ENCODE measurements around the gene PTPRN2. TPM values are rescaled to one million over a fixed set of nuclear protein-coding genes. Genes with fewer than 3 reads are reported as not detected.

The PTPRN2 gene
- total RNA-seq, 1 experiment from 2014 or later: 2.9 TPM

- no peak for DNase-seq (ENCODE audit: extremely low read depth, low read depth)
Measured at GRCh38 chr7:157686285-157686894, 901.2 kb downstream of the PTPRN2 start.

- DNase-seq (ENCODE audit: extremely low read depth, low read depth): no peak
Measured at GRCh38 chr7:157685430-157686284, 902.0 kb downstream of the PTPRN2 start.

GRCh38 chr7:157684909-157685429, 902.7 kb downstream of the PTPRN2 start:
- DNase-seq (ENCODE audit: extremely low read depth, low read depth): no peak

- no peak for DNase-seq (ENCODE audit: extremely low read depth, low read depth)
Measured at GRCh38 chr7:157684157-157684908, 903.3 kb downstream of the PTPRN2 start.

GRCh38 chr7:157683747-157684156, 903.9 kb downstream of the PTPRN2 start:
- no peak for DNase-seq (ENCODE audit: extremely low read depth, low read depth)

GRCh38 chr7:157682946-157683746, 904.5 kb downstream of the PTPRN2 start:
- DNase-seq (ENCODE audit: extremely low read depth, low read depth): no peak

- DNase-seq (ENCODE audit: extremely low read depth, low read depth): no peak
Measured at GRCh38 chr7:157682064-157682945, 905.3 kb downstream of the PTPRN2 start.

GRCh38 chr7:157679607-157680006, 908.0 kb downstream of the PTPRN2 start:
- no peak for DNase-seq (ENCODE audit: extremely low read depth, low read depth)

- DNase-seq (ENCODE audit: extremely low read depth, low read depth): no peak
Measured at GRCh38 chr7:157678501-157678900, 909.1 kb downstream of the PTPRN2 start.

- DNase-seq (ENCODE audit: extremely low read depth, low read depth): no peak
Measured at GRCh38 chr7:157676456-157677255, 911.0 kb downstream of the PTPRN2 start.

- DNase-seq (ENCODE audit: extremely low read depth, low read depth): no peak
Measured at GRCh38 chr7:157676001-157676400, 911.6 kb downstream of the PTPRN2 start.

GRCh38 chr7:157675427-157675927, 912.1 kb downstream of the PTPRN2 start:
- no peak for DNase-seq (ENCODE audit: extremely low read depth, low read depth)

- no peak for DNase-seq (ENCODE audit: extremely low read depth, low read depth)
Measured at GRCh38 chr7:157674715-157675426, 912.8 kb downstream of the PTPRN2 start.

GRCh38 chr7:157674027-157674714, 913.5 kb downstream of the PTPRN2 start:
- DNase-seq (ENCODE audit: extremely low read depth, low read depth): no peak

GRCh38 chr7:157673573-157673972, 914.0 kb downstream of the PTPRN2 start:
- DNase-seq (ENCODE audit: extremely low read depth, low read depth): no peak

GRCh38 chr7:157671358-157672255, 916.0 kb downstream of the PTPRN2 start:
- DNase-seq (ENCODE audit: extremely low read depth, low read depth): no peak

Measured in NCI-H460 (cell line).